ENCODE results near the gene JPH3.

The JPH3 gene

GRCh38 chr16:87728026-87728425, 125.7 kb downstream of the JPH3 start:
- no peak for TF ChIP-seq CTCF (conservative IDR thresholded peaks at IDR 0.05)
- TF ChIP-seq ZFX (IDR thresholded peaks at IDR 0.05): no peak
- no peak overlapping the region for H3K27ac ChIP-seq

- H3K27ac ChIP-seq: no peak overlapping the region
- TF ChIP-seq CTCF (conservative IDR thresholded peaks at IDR 0.05) (no peak), ZFX (IDR thresholded peaks at IDR 0.05) (no peak)
These were observed 127.1 kb downstream of the JPH3 start for GRCh38 chr16:87729266-87729954.

- TF ChIP-seq ZFX (IDR thresholded peaks at IDR 0.05): no peak
- no peak for TF ChIP-seq CTCF (conservative IDR thresholded peaks at IDR 0.05)
- no peak overlapping the region for H3K27ac ChIP-seq
These were observed 129.3 kb downstream of the JPH3 start for GRCh38 chr16:87731607-87732006.

GRCh38 chr16:87733190-87733589, 130.9 kb downstream of the JPH3 start:
- H3K27ac ChIP-seq: no peak overlapping the region
- no peak for TF ChIP-seq ZFX (IDR thresholded peaks at IDR 0.05)
- no peak for TF ChIP-seq CTCF (conservative IDR thresholded peaks at IDR 0.05)

GRCh38 chr16:87734644-87735043, 132.3 kb downstream of the JPH3 start:
- H3K27ac ChIP-seq: no peak overlapping the region
- TF ChIP-seq ZFX (IDR thresholded peaks at IDR 0.05): no peak
- no peak for TF ChIP-seq CTCF (conservative IDR thresholded peaks at IDR 0.05)

GRCh38 chr16:87735270-87736007, 133.1 kb downstream of the JPH3 start:
- TF ChIP-seq CTCF (conservative IDR thresholded peaks at IDR 0.05): no peak
- TF ChIP-seq ZFX (IDR thresholded peaks at IDR 0.05): no peak
- H3K27ac ChIP-seq: no peak overlapping the region

- TF ChIP-seq CTCF (conservative IDR thresholded peaks at IDR 0.05): no peak
- TF ChIP-seq ZFX (IDR thresholded peaks at IDR 0.05): no peak
- H3K27ac ChIP-seq: no peak overlapping the region
These were observed 133.7 kb downstream of the JPH3 start for GRCh38 chr16:87736008-87736382.

All from C4-2B (cell line).